ENCODE measurements around the gene GLDN.
A peak's percentile ranks its signal among the peaks of the same experiment; 100 is the strongest.

GLDN gene

GRCh38 chr15:51323749-51324148 lies 17.7 kb upstream of the GLDN start:
- DNase-seq: no peak

- DNase-seq: no peak
Observed at GRCh38 chr15:51325167-51325566, 16.3 kb upstream of the GLDN start.

GRCh38 chr15:51327081-51327480 lies 14.4 kb upstream of the GLDN start:
- no peak for DNase-seq

GRCh38 chr15:51328926-51329325 lies 12.5 kb upstream of the GLDN start:
- peak; percentile 45 for DNase-seq

- no peak for DNase-seq
Observed at GRCh38 chr15:51331141-51331540, 10.3 kb upstream of the GLDN start.

- DNase-seq: peak; percentile 76
Observed at GRCh38 chr15:51332206-51333147, 9.0 kb upstream of the GLDN start.

- DNase-seq: no peak
Observed at GRCh38 chr15:51333571-51333970, 7.9 kb upstream of the GLDN start.

- no peak for DNase-seq
Observed at GRCh38 chr15:51334011-51334451, 7.4 kb upstream of the GLDN start.

- no peak for DNase-seq
Observed at GRCh38 chr15:51335087-51335486, 6.4 kb upstream of the GLDN start.

GRCh38 chr15:51335538-51336410 lies 5.7 kb upstream of the GLDN start:
- no peak for DNase-seq

GRCh38 chr15:51338496-51338895 lies 3.0 kb upstream of the GLDN start, which contains the start of gene CYP19A1:
TSS of gene CYP19A1 (minus strand) at chr15:51338596. CDS start at chr15:51242912, 95,684 bp downstream.
- no peak for DNase-seq

- DNase-seq: no peak
Observed at GRCh38 chr15:51342227-51342999, 958 bp downstream of the GLDN start.

- no peak for DNase-seq
Observed at GRCh38 chr15:51343466-51343865, 2.0 kb downstream of the GLDN start.

- no peak for DNase-seq
Observed at GRCh38 chr15:51346136-51346535, 4.7 kb downstream of the GLDN start.

GRCh38 chr15:51348688-51349087 lies 7.2 kb downstream of the GLDN start:
- no peak for DNase-seq

- no peak for DNase-seq
Observed at GRCh38 chr15:51349156-51349844, 7.8 kb downstream of the GLDN start.

- no peak for DNase-seq
Observed at GRCh38 chr15:51350723-51351122, 9.3 kb downstream of the GLDN start.

- DNase-seq: no peak
Observed at GRCh38 chr15:51353976-51354375, 12.5 kb downstream of the GLDN start.

GRCh38 chr15:51355096-51355495 lies 13.6 kb downstream of the GLDN start:
- DNase-seq: peak; percentile 60

- no peak for DNase-seq
Observed at GRCh38 chr15:51356147-51356546, 14.7 kb downstream of the GLDN start.

- peak; percentile 47 for DNase-seq
Observed at GRCh38 chr15:51356983-51357382, 15.5 kb downstream of the GLDN start.

GRCh38 chr15:51359981-51360380 lies 18.5 kb downstream of the GLDN start:
- peak; percentile 14 for DNase-seq

Data from suppressor macrophage treated with lipopolysaccharide for 4 hours (primary cell).